Inflammatory macrophage treated with lipopolysaccharide for 4 hours (primary cell): ENCODE data around the gene ST8SIA5.

Experiments used
- DNase-seq: peaks from one replicate; pipeline ENCODE4 v3.0.0-alpha.2; 2020

Gene ST8SIA5

GRCh38 chr18:46663539-46663938, 93.3 kb downstream of the ST8SIA5 start:
- no peak for DNase-seq

GRCh38 chr18:46660957-46661749, 95.7 kb downstream of the ST8SIA5 start:
- DNase-seq = no peak

- DNase-seq = no peak
Measured at GRCh38 chr18:46659484-46659883, 97.4 kb downstream of the ST8SIA5 start.

DNA sequence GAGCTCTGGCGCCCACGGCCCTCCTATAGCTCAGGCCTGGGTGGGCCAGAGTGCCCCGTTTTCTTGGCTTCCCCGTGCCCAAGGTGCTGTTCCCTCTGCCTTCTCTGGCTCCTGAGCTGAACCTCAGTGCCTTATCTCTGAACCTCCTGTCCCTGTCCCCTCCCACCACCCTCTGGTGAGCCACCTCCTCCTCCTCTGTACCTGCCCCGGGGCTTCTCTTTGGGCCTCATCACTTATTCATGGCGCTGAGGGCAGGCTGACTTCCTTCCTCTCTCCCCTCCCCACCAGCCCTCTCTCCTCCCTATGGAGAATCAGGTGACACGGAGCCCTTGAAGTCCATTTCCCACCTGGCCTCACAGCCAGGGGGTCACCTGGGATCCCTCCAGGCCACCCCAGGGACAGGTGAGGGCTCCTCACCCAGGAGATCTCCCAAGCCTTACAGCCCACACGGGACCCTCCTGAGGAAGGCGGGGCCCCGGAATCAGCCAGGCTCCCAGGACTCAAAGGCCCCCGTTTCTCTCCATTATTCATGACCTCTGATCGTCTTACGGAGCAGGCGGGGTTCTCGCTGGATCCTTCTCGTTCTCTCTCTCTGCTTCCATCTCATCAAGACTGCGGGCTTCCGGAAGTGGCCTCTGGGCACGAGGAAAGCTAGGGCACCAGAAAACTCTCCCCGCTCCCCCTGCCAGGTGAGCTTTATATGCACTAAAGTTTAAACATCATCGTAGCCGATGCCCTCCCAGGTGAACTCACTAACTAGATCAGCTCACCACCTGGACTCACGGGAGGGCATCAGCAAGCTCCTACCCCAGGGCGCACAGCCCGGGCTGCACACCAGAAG, 99.5 kb downstream of the ST8SIA5 start, which contains the start of gene LOXHD1:
Gene LOXHD1 (minus strand): TSS at position 106 of the 841 bp plus-strand sequence. CDS start 187 bp downstream, outside the sequence.
- no peak for DNase-seq

DNA sequence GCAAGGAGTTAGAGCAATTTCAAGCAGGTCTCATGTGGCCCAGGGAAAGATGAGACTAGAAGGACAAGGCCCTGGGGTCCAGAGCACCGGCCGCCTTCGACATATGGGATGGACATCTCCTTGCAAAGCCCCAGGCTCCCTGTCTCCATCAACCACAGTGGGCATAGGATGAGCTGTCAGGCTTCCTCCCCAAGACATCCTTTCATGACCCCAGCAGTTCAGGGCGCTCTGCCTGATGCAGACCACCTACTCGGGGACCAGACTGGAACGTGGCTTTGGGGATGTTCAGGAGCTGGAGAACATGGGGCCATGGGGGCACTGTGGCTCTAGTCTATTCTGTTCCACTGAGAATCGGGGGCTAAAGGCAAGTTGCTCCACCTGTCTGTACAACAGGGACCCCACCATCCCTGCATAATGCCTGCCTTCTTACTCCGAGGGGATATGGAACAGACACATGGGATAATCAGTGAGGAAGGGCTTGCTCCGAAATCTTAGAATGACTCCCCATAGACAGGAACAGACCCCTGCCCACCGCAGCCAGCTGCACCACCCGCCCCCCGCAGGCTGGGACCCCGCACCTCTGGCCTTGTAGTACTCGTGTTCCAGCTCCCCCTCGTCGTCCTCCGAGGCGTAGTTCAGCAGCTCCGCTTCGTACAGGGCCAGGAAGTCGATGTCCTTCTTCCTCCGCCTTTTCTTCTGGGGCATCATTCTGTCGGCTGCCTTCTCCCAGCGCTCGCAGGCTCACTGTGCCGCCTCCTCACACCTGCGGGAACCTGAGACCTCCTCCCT, 100.3 kb downstream of the ST8SIA5 start:
- no peak for DNase-seq

DNA sequence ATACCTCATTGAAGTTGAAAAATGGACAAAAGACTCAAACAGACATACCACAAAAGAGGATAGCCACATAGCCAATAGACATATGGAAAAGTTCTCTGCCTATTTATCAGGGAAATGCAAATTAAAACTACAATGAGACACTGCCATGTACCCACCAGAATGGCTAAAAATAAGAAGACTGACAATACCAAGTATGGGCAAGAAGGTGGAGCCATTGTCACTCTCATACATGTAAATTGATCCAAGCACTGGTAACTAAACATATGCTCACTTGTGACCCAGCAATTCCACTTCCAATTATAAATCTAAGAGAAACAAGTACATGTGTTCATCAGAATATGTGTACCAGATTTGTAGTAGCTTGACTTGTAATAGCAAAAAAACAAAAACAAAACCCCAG, 104.5 kb downstream of the ST8SIA5 start:
- DNase-seq = no peak

GRCh38 chr18:46650681-46651080, 106.2 kb downstream of the ST8SIA5 start:
- no peak for DNase-seq

GRCh38 chr18:46649071-46649862, 107.6 kb downstream of the ST8SIA5 start:
- DNase-seq = no peak

DNA sequence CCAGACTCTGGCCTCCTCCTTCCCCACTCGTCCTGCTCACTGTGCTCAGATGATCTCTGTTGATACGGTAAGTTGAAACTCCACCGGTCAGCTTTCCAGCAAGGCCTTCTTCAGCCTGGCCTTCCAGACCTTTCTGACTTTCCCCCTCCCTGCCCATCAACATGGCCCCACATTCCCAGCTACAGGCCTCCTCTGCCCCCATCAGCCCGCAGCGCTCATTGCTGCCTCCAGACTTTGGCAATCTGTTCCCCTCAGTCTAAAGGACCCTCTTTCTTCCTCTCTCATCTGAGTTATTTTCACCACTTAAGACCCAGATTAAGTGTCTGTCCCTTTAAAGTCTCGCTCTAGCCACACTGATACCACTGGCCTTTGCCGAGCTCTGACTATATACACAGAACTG, 110.4 kb downstream of the ST8SIA5 start:
- DNase-seq = no peak

GRCh38 chr18:46642561-46642960, 114.3 kb downstream of the ST8SIA5 start:
- no peak for DNase-seq

- DNase-seq = no peak
Measured at GRCh38 chr18:46641917-46642316, 114.9 kb downstream of the ST8SIA5 start.

DNA sequence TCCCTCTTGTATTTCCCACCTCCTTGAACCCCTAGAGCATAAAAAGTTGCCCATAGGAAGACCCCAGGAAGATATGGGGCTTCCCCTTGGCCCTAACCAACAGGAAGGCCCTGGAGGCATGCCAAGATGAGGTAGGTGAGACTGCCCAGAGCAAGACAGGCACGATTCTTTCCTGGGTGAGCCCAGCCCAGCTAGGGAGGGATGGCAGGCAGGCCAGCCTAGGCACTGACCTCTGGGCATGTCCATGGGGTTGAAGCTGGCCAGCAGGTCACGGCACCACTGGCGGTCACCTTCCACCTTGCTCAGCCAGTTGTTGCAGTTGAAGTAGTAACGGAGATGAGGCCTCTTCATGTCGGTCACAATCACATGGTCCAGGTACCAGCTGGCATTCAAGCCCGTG, 117.5 kb downstream of the ST8SIA5 start:
- no peak for DNase-seq

DNA sequence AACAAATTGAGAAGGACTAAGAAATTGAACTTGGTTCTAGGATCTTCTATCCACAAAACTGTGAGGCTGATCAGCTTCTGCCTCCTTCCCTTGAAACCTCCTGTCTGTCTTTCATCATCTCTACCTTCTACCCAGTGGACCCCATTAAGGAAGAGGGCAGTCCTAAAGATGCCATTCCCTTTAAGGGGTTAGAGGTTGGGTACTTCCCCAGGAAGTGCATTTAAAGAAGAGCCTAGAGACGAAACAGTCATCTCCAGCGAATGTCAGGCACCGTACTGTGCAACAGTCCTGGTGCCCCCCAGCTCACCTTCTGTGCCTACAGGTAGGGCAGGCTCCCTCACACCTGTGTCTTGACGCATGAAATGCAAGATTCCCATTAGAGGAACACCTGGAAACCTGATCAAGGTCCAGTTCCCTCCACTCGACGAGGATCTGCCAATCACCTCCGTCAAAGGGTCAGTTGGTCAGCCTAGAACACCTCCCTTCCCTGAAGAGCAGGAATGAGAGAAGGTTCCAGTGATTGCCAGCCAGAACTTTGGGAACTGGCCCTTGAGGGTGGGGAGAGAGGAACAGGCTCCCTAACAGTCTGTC, 120.7 kb downstream of the ST8SIA5 start:
- no peak for DNase-seq

- DNase-seq = peak; percentile 2
Measured at GRCh38 chr18:46632401-46633071, 124.3 kb downstream of the ST8SIA5 start.

DNA sequence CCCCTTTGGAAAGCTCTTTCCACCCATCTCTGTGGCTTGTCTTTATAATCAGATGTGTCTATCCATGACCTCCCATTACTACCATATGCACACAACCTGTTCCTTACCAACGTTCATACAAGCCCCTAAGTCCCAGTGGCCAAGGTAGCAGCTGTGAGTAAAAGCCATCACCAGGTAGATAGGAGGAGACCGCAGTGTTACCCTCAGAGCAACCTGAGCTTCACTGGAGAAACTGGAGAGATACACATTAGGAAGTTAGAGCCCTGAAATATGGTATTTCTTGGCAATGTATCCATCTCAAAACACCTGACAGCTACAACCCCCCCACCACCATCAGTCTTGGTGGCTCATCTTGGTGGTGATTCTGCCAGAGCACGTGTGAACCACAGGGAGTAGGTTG, 125.9 kb downstream of the ST8SIA5 start:
- no peak for DNase-seq

- peak; percentile 8 for DNase-seq
Measured at GRCh38 chr18:46630160-46630559, 126.7 kb downstream of the ST8SIA5 start.

- DNase-seq = no peak
Measured at GRCh38 chr18:46629361-46629760, 127.5 kb downstream of the ST8SIA5 start.

DNA sequence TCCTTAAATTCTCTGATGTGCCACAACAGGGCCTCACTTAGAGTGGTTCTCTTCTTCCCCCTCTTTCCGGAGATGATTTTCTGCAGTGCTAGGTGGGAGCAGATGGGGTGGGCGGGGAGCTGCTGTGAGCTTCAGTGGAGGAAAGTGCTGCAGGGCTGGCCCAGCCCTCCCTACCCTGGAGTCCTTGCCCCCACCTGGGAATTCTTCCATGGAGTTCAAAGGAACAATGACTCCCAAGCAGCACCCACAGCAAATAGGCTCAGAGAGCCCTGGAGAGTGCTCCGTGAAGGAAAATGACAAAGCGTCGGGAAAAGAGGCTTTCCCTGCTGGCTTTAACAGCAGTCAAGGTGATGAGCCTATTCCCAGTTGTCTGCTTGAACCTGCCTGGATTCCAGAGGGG, 128.6 kb downstream of the ST8SIA5 start:
- DNase-seq = no peak

- DNase-seq = no peak
Measured at GRCh38 chr18:46627136-46627535, 129.7 kb downstream of the ST8SIA5 start.

DNA sequence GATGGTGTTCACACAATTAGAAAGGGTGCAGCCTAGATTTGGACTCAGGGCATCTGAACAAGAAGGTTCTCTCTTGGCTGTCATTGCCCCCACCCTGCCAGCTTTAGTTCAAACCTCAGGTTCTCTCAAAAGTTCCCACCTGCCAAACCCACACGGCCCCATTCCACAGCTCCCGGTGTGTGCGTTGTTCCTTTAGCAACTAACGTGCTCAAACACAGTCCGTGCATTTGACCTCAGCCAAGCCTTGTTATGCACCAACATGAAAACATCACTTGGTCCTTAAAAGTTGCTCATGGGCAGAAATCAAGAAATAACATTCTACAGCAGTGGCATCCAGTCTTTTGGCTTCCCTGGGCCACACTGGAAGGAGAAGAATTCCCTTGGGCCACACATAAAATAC, 131.8 kb downstream of the ST8SIA5 start:
- DNase-seq = no peak

GRCh38 chr18:46624127-46624526, 132.7 kb downstream of the ST8SIA5 start:
- no peak for DNase-seq
